Measurements from ENCODE around the gene HCK. TPM values are rescaled to one million over a fixed set of nuclear protein-coding genes. Genes with fewer than 3 reads are reported as not detected.

HCK gene
- 0.06 TPM in 1 of 2 replicates, not detected in the other for total RNA-seq

GRCh38 chr20:32052090-32052777, at the start of gene HCK:
HCK (plus strand) TSS chr20:32052242.

GRCh38 chr20:32010101-32010500, 41.9 kb upstream of the HCK start, which contains the start of gene CCM2L:
CCM2L (plus strand) TSS chr20:32010438; CDS start chr20:32010455, 17 bp downstream.

GRCh38 chr20:32109392-32110172, 57.5 kb downstream of the HCK start, which contains the start of gene TM9SF4:
TM9SF4 (plus strand) TSS chr20:32109714; CDS start chr20:32109741, 27 bp downstream.

Other genes starting within 250 kb of the HCK start
- 0.49 and 16.7 TPM in 2 replicates for gene MYLK2, start 232.9 kb upstream of the HCK start, total RNA-seq
- 0.16 and 0.25 TPM in 2 replicates for gene FOXS1, start 206.6 kb upstream of the HCK start, total RNA-seq
- gene DUSP15, start 181.7 kb upstream of the HCK start, total RNA-seq = 0.16 and 0.57 TPM in 2 replicates
- 0.13 and 0.16 TPM in 2 replicates for gene TTLL9, start 181.6 kb upstream of the HCK start, total RNA-seq
- 4.4 and 6.9 TPM in 2 replicates for gene PDRG1, start 100.2 kb upstream of the HCK start, total RNA-seq
- gene XKR7, start 84.1 kb upstream of the HCK start, total RNA-seq = not detected in 2 replicates
- gene CCM2L, start 41.8 kb upstream of the HCK start, total RNA-seq = 20.6 and 27.3 TPM in 2 replicates
- 12.8 and 46.4 TPM in 2 replicates for gene TM9SF4, start 57.5 kb downstream of the HCK start, total RNA-seq
- gene PLAGL2, start 155.5 kb downstream of the HCK start, total RNA-seq = 1.1 and 4.2 TPM in 2 replicates
- 13.9 and 41.0 TPM in 2 replicates for gene POFUT1, start 155.6 kb downstream of the HCK start, total RNA-seq
- gene KIF3B, start 225.4 kb downstream of the HCK start, total RNA-seq = 17.2 and 30.2 TPM in 2 replicates

Measured in bladder microvascular endothelial cell (primary cell).